HepG2 (cell line): Measurements from ENCODE around the gene GAPT. TPM values are rescaled to one million over a fixed set of nuclear protein-coding genes. Genes with fewer than 3 reads are reported as not detected.

ENCODE experiments used
- ARID2 ChIP-seq: sonication (generic); formaldehyde crosslinking; IDR thresholded peaks from 2 replicates; pipeline ENCODE4 v1.8.1; 2022; ENCODE audit warnings: mild to moderate bottlenecking, missing genetic modification reagents, borderline replicate concordance
- ATF7-NPFF ChIP-seq: sonication (generic); formaldehyde crosslinking; IDR thresholded peaks from 2 replicates; pipeline ENCODE4 v1.8.1; 2023; ENCODE audit warnings: mild to moderate bottlenecking, low read depth, missing genetic modification reagents, moderate library complexity
- CBFB ChIP-seq: sonication (generic); formaldehyde crosslinking; IDR thresholded peaks from 2 replicates; pipeline ENCODE4 v1.4.0; 2020; ENCODE audit warnings: missing genetic modification reagents
- CBX2 ChIP-seq, 2 experiments: fragments of 200-600 bp in 1 of 2; sonication (generic); formaldehyde crosslinking in 1 of 2; IDR thresholded peaks; 2 replicates each; pipeline versions ENCODE4 v1.7.0 to v1.8.1; 2018 to 2022; ENCODE audit warnings: low read depth in 2 of 2, low read length in 1 of 2, mild to moderate bottlenecking in 1 of 2, missing genetic modification reagents in 1 of 2
- DNMT1 ChIP-seq: sonication (generic); formaldehyde crosslinking; IDR thresholded peaks from 2 replicates; pipeline ENCODE4 v1.5.1; 2020; ENCODE audit warnings: mild to moderate bottlenecking, missing genetic modification reagents
- MIER2 ChIP-seq: IDR thresholded peaks from 2 replicates; pipeline ENCODE4 v1.6.1; 2016; ENCODE audit warnings: missing biosample characterization, missing genetic modification reagents
- MLLT10 ChIP-seq: sonication (generic); formaldehyde crosslinking; IDR thresholded peaks from 2 replicates; pipeline ENCODE4 v1.4.0; 2020; ENCODE audit warnings: missing genetic modification reagents
- POLR2A ChIP-seq, 2 experiments: IDR thresholded peaks; 2 replicates each; pipeline ENCODE4 v1.6.1; 2011; ENCODE audit warnings: low read depth in 2 of 2, low read length in 2 of 2, mild to moderate bottlenecking in 1 of 2, moderate library complexity in 1 of 2; ENCODE audit not compliant: insufficient read depth in 1 of 2
- SPEN ChIP-seq: sonication (generic); formaldehyde crosslinking; IDR thresholded peaks from 2 replicates; pipeline ENCODE4 v1.5.1; 2020; ENCODE audit warnings: low read depth, mild to moderate bottlenecking, missing genetic modification reagents
- TP53 ChIP-seq: sonication (generic); formaldehyde crosslinking; conservative IDR thresholded peaks from 2 replicates; pipeline ENCODE4 v1.4.0; 2020; ENCODE audit warnings: missing genetic modification reagents
- U2AF1 ChIP-seq: fragments of 200-400 bp; formaldehyde crosslinking; optimal IDR thresholded peaks from 2 replicates; pipeline ENCODE3; 2017; ENCODE audit warnings: mild to moderate bottlenecking, low read depth, low read length
- ZBTB1 ChIP-seq: sonication (generic); formaldehyde crosslinking; IDR thresholded peaks from 2 replicates; pipeline ENCODE4 v1.4.0; 2020; ENCODE audit warnings: missing genetic modification reagents, borderline replicate concordance
- ZBTB3 ChIP-seq: sonication (generic); formaldehyde crosslinking; IDR thresholded peaks from 2 replicates; pipeline ENCODE4 v1.4.0; 2020; ENCODE audit warnings: low read depth, mild to moderate bottlenecking, moderate library complexity, missing genetic modification reagents, borderline replicate concordance
- ZNF12 ChIP-seq: sonication (generic); formaldehyde crosslinking; IDR thresholded peaks from 2 replicates; pipeline ENCODE4 v1.5.0; 2020; ENCODE audit warnings: missing genetic modification reagents
- ZNF17 ChIP-seq: sonication (generic); formaldehyde crosslinking; IDR thresholded peaks from 2 replicates; pipeline ENCODE4 v1.5.0; 2020; ENCODE audit warnings: mild to moderate bottlenecking, missing genetic modification reagents
- ZNF256 ChIP-seq: sonication (generic); formaldehyde crosslinking; conservative IDR thresholded peaks from 2 replicates; pipeline ENCODE4 v1.4.0; 2020; ENCODE audit warnings: missing genetic modification reagents
- ZNF546 ChIP-seq: sonication (generic); formaldehyde crosslinking; conservative IDR thresholded peaks from 2 replicates; pipeline ENCODE4 v1.8.1; 2023; ENCODE audit warnings: mild to moderate bottlenecking, missing genetic modification reagents
- ZNF570 ChIP-seq: sonication (generic); formaldehyde crosslinking; IDR thresholded peaks from 2 replicates; pipeline ENCODE4 v1.4.0; 2020; ENCODE audit warnings: mild to moderate bottlenecking, missing genetic modification reagents, borderline replicate concordance
- ZNF589 ChIP-seq: sonication (generic); formaldehyde crosslinking; conservative IDR thresholded peaks from 2 replicates; pipeline ENCODE4 v1.8.0; 2022; ENCODE audit warnings: mild to moderate bottlenecking, moderate library complexity, missing genetic modification reagents
- ZNF615 ChIP-seq: sonication (generic); formaldehyde crosslinking; IDR thresholded peaks from 2 replicates; pipeline ENCODE4 v1.5.0; 2020; ENCODE audit warnings: mild to moderate bottlenecking, missing genetic modification reagents, borderline replicate concordance
- ZNF629 ChIP-seq: sonication (generic); formaldehyde crosslinking; conservative IDR thresholded peaks from 2 replicates; pipeline ENCODE4 v1.5.0; 2020; ENCODE audit warnings: missing genetic modification reagents
- ZNF766 ChIP-seq: sonication (generic); formaldehyde crosslinking; IDR thresholded peaks from 2 replicates; pipeline ENCODE4 v1.5.0; 2020; ENCODE audit warnings: missing genetic modification reagents, borderline replicate concordance
- ZNF841 ChIP-seq: sonication (generic); formaldehyde crosslinking; IDR thresholded peaks from 2 replicates; pipeline ENCODE4 v1.8.1; 2023; ENCODE audit warnings: missing genetic modification reagents, borderline replicate concordance
- ZNF879 ChIP-seq: sonication (generic); formaldehyde crosslinking; IDR thresholded peaks from 2 replicates; pipeline ENCODE4 v1.8.1; 2023; ENCODE audit warnings: missing genetic modification reagents
- polyA plus RNA-seq, 8 experiments: library from polyadenylated mRNA; depleted of rRNA in 3 of 8; stranded (reverse) in 7 of 8; unstranded in 1 of 8; fragments of >200 nt; fragmentation: Illumina TruSeq in 4 of 8; extraction: Trizol in 4 of 8; gene quantifications; 2 replicates each; pipeline versions ENCODE4 v1.2.1 to v1.2.3, GENCODE V29; 2011 to 2016; ENCODE audit warnings: low read depth in 4 of 8, missing spikeins in 1 of 8, mixed read lengths in 1 of 8; ENCODE audit not compliant: insufficient read depth in 1 of 8
- total RNA-seq, 5 experiments: library from RNA; depleted of rRNA; stranded (reverse); fragments of >200 nt; fragmentation: Illumina TruSeq; extraction: Trizol; gene quantifications; 2 replicates each; pipeline ENCODE4 v1.2.3, GENCODE V29; 2016; ENCODE audit warnings: low read depth in 1 of 5
- TF ChIP-seq, protein P1 (sequence below): sonication (generic); formaldehyde crosslinking; IDR thresholded peaks from 2 replicates; pipeline ENCODE4 v1.8.0; 2022; ENCODE audit warnings: low read depth, missing genetic modification reagents
- TF ChIP-seq, protein P2 (sequence below): sonication (generic); formaldehyde crosslinking; IDR thresholded peaks from 2 replicates; pipeline ENCODE4 v1.4.0; 2020; ENCODE audit warnings: missing genetic modification reagents
- TF ChIP-seq, protein P3 (sequence below): sonication (generic); formaldehyde crosslinking; IDR thresholded peaks from 2 replicates; pipeline ENCODE4 v1.8.1; 2023; ENCODE audit warnings: missing genetic modification reagents, inconsistent platforms, borderline replicate concordance

GAPT gene
- total and polyA plus RNA-seq, 2 of the 13 experiments (the other 11 are each of a cell fraction or from before 2014, with no cell fraction given), result not detected

GRCh38 chr5:58460002-58460731 lies 31.1 kb upstream of the GAPT start, which contains the start of gene PLK2 (continued):
- TF ChIP-seq, protein P1, sequence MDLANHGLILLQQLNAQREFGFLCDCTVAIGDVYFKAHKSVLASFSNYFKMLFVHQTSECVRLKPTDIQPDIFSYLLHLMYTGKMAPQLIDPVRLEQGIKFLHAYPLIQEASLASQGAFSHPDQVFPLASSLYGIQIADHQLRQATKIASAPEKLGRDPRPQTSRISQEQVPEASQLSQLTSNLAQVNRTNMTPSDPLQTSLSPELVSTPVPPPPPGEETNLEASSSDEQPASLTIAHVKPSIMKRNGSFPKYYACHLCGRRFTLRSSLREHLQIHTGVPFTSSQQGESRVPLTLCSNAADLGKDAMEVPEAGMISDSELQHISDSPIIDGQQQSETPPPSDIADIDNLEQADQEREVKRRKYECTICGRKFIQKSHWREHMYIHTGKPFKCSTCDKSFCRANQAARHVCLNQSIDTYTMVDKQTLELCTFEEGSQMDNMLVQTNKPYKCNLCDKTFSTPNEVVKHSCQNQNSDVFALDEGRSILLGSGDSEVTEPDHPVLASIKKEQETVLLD (CRISPR knock-in tag), result no peak
- TF ChIP-seq ZNF589 (CRISPR knock-in tag) (no peak), TP53 (CRISPR knock-in tag) (no peak; the same call in 1 of the 2 replicates), ZNF879 (CRISPR knock-in tag) (0 out of 2 replicates have a peak, but pooled peaks have one; percentile 11), ARID2 (CRISPR knock-in tag) (no peak), DNMT1 (no peak), ZNF615 (CRISPR knock-in tag) (no peak), ATF7-NPFF (CRISPR knock-in tag) (0 out of 2 replicates have a peak, but pooled peaks have one; percentile 1), ZNF546 (CRISPR knock-in tag) (no peak), ZNF17 (CRISPR knock-in tag) (no peak), ZNF841 (no peak; the same call in 1 of the 2 replicates), ZNF629 (no peak), ZNF570 (0 out of 2 replicates have a peak, but pooled peaks have one; percentile 53), ZNF256 (CRISPR knock-in tag) (no peak), SPEN (CRISPR knock-in tag) (no peak; the same call in 1 of the 2 replicates), ZBTB3 (CRISPR knock-in tag) (no peak), CBX2 (IDR thresholded peaks at IDR 0.05; ENCODE audit: low read depth, low read length) (no peak), CBX2 (CRISPR knock-in tag; IDR thresholded peaks at IDR 0.05; ENCODE audit: low read depth) (no peak), ZNF12 (no peak), CBFB (no peak), U2AF1 (no peak), ZNF766 (CRISPR knock-in tag) (no peak), MLLT10 (CRISPR knock-in tag) (no peak), MIER2 (no peak), ZBTB1 (no peak), POLR2A (IDR thresholded peaks at IDR 0.05; ENCODE audit: insufficient read depth in 1 of 2, low read depth in 2 of 2, low read length in 2 of 2) (peak; percentile 94 to 95)
- TF ChIP-seq, protein P2, sequence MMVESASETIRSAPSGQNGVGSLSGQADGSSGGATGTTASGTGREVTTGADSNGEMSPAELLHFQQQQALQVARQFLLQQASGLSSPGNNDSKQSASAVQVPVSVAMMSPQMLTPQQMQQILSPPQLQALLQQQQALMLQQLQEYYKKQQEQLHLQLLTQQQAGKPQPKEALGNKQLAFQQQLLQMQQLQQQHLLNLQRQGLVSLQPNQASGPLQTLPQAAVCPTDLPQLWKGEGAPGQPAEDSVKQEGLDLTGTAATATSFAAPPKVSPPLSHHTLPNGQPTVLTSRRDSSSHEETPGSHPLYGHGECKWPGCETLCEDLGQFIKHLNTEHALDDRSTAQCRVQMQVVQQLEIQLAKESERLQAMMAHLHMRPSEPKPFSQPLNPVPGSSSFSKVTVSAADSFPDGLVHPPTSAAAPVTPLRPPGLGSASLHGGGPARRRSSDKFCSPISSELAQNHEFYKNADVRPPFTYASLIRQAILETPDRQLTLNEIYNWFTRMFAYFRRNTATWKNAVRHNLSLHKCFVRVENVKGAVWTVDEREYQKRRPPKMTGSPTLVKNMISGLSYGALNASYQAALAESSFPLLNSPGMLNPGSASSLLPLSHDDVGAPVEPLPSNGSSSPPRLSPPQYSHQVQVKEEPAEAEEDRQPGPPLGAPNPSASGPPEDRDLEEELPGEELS (CRISPR knock-in tag), result no peak
- TF ChIP-seq, protein P3, sequence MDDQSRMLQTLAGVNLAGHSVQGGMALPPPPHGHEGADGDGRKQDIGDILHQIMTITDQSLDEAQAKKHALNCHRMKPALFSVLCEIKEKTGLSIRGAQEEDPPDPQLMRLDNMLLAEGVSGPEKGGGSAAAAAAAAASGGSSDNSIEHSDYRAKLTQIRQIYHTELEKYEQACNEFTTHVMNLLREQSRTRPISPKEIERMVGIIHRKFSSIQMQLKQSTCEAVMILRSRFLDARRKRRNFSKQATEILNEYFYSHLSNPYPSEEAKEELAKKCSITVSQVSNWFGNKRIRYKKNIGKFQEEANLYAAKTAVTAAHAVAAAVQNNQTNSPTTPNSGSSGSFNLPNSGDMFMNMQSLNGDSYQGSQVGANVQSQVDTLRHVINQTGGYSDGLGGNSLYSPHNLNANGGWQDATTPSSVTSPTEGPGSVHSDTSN (CRISPR knock-in tag), result no peak
